Endothelial cell of umbilical vein (primary cell): ENCODE results near the gene WDPCP. TPM values are rescaled to one million over a fixed set of nuclear protein-coding genes. Genes with fewer than 3 reads are reported as not detected.

Experiments
- BruUV-seq: library from RNA; stranded (reverse); fragments of 400-500 nt; replicated peaks from 2 replicates; lab custom pipeline; 2021; lab: Mats Ljungman, UMichigan
- CTCF ChIA-PET: fragments of 300-600, 350-600 bp; sonication (Branson Sonifier 250); formaldehyde crosslinking; loops from one replicate; lab custom pipeline; 2021; ENCODE audit warnings: antibody characterized with exemption, inconsistent platforms; lab: Charles Lee
- POLR2A ChIA-PET: fragments of 300-600, 350-600 bp; sonication (Branson Sonifier 250); formaldehyde crosslinking; loops from one replicate; lab custom pipeline; 2021; ENCODE audit warnings: antibody characterized with exemption, inconsistent platforms; lab: Charles Lee
- DNase-seq: peaks from one replicate; pipeline ENCODE4 v3.0.0-alpha.2; 2011; ENCODE audit warnings: low read depth, low spot score
- FAIRE-seq: peaks from 2 replicates; lab custom pipeline; 2011; peaks lifted over from hg19 to GRCh38; lab: Jason Lieb, UNC
- H2AFZ ChIP-seq: 2 replicates; pipeline ENCODE4 v1.6.0; 2012; ENCODE audit warnings: low read depth, low read length, control low read depth, inconsistent platforms
- H3K27ac ChIP-seq: 2 replicates; pipeline ENCODE4 v1.5.1; 2011; ENCODE audit warnings: low read depth, mild to moderate bottlenecking, control low read depth, low read length, moderate library complexity; ENCODE audit not compliant: insufficient read depth
- H3K27me3 ChIP-seq, 2 experiments: 2 replicates each; pipeline versions ENCODE4 v1.6.0 to v1.6.1; 2011; ENCODE audit warnings: low read length in 2 of 2, mixed read lengths in 1 of 2; ENCODE audit not compliant: control insufficient read depth in 2 of 2, insufficient read depth in 2 of 2
- H3K36me3 ChIP-seq, 2 experiments: 2 replicates in 1 of 2; 3 replicates in 1 of 2; pipeline ENCODE4 v1.5.1; 2011; ENCODE audit warnings: low read length in 2 of 2, mild to moderate bottlenecking in 1 of 2, moderate library complexity in 1 of 2; ENCODE audit not compliant: control insufficient read depth in 2 of 2, insufficient read depth in 2 of 2; ENCODE audit errors: extremely low read depth in 1 of 2
- H3K4me1 ChIP-seq: 3 replicates; pipeline ENCODE4 v1.5.1; 2011; ENCODE audit warnings: mild to moderate bottlenecking, low read length; ENCODE audit not compliant: control insufficient read depth, insufficient read depth; ENCODE audit errors: extremely low read depth
- H3K4me2 ChIP-seq: 2 replicates; pipeline ENCODE4 v1.6.1; 2011; ENCODE audit warnings: low read length, control low read depth, mixed read lengths; ENCODE audit not compliant: insufficient read depth
- H3K4me3 ChIP-seq, 3 experiments: fragments of 200-600 bp in 1 of 3; sonication (generic), shearing (Covaris generic) in 1 of 3; replicated peaks in 1 of 3; 2 replicates each; pipeline ENCODE4 v1.5.1; 2011 to 2016; ENCODE audit warnings: control low read depth in 3 of 3, low read length in 3 of 3, mild to moderate bottlenecking in 2 of 3, inconsistent platforms in 1 of 3, low read depth in 1 of 3, moderate library complexity in 1 of 3; ENCODE audit not compliant: insufficient read depth in 1 of 3
- H3K79me2 ChIP-seq: 2 replicates; pipeline ENCODE4 v1.6.0; 2012; ENCODE audit warnings: low read length, inconsistent platforms; ENCODE audit not compliant: control insufficient read depth, insufficient read depth
- H3K9ac ChIP-seq: replicated peaks from 2 replicates; pipeline ENCODE3; 2011; ENCODE audit warnings: low read length, control low read depth; ENCODE audit not compliant: insufficient read depth; ENCODE audit errors: extremely low read depth
- H3K9me1 ChIP-seq: replicated peaks from 3 replicates; pipeline ENCODE4 v1.6.0; 2011; ENCODE audit warnings: mild to moderate bottlenecking, low read length; ENCODE audit not compliant: control insufficient read depth, insufficient read depth; ENCODE audit errors: extremely low read depth
- H3K9me3 ChIP-seq: replicated peaks from 2 replicates; pipeline ENCODE4 v1.5.1; 2012; ENCODE audit warnings: low read length, inconsistent platforms; ENCODE audit not compliant: control insufficient read depth, insufficient read depth
- H4K20me1 ChIP-seq: replicated peaks from 2 replicates; pipeline ENCODE3; 2011; ENCODE audit warnings: mild to moderate bottlenecking, low read length; ENCODE audit not compliant: control insufficient read depth, insufficient read depth; ENCODE audit errors: extremely low read depth
- EZH2 ChIP-seq: IDR thresholded peaks from 2 replicates; pipeline ENCODE4 v1.6.1; 2012; ENCODE audit warnings: borderline replicate concordance, low read depth, mild to moderate bottlenecking, moderate library complexity, low read length, inconsistent platforms; ENCODE audit not compliant: severe bottlenecking
- FOS ChIP-seq: IDR thresholded peaks from 2 replicates; pipeline ENCODE4 v1.6.1; 2011; ENCODE audit warnings: mild to moderate bottlenecking, low read length, moderate library complexity, borderline replicate concordance; ENCODE audit not compliant: insufficient read depth
- GATA2 ChIP-seq: IDR thresholded peaks from 2 replicates; pipeline ENCODE4 v1.7.0; 2011; ENCODE audit warnings: low read depth, mild to moderate bottlenecking, moderate library complexity, mixed read lengths, low read length; ENCODE audit not compliant: insufficient read length, insufficient read depth
- JUN ChIP-seq: IDR thresholded peaks from 2 replicates; pipeline ENCODE4 v1.6.1; 2011; ENCODE audit warnings: borderline replicate concordance, low read depth; ENCODE audit not compliant: insufficient read length, insufficient read depth
- MYC ChIP-seq: IDR thresholded peaks from one replicate; pipeline ENCODE4 v1.6.1; 2011; ENCODE audit warnings: mild to moderate bottlenecking, low read depth, low read length
- POLR2A ChIP-seq: IDR thresholded peaks from 2 replicates; pipeline ENCODE4 v1.6.1; 2012; ENCODE audit warnings: low read depth, mild to moderate bottlenecking, control low read depth, low read length
- POLR2AphosphoS5 ChIP-seq: IDR thresholded peaks from 2 replicates; pipeline ENCODE4 v1.6.1; 2012; ENCODE audit warnings: low read depth, mild to moderate bottlenecking, control low read depth, low read length, moderate library complexity; ENCODE audit not compliant: insufficient read depth
- dilution Hi-C: fragments of 300-500 bp; cut with MboI; formaldehyde crosslinking; loops from one replicate; pipeline ENCODE4 v1.15.0; 2019; ENCODE audit warnings: low sequenced_read_pairs; ENCODE audit not compliant: extremely low pct_ligation_motif_present
- intact Hi-C: fragments of 100-400 bp; cut with micrococcal nuclease; formaldehyde crosslinking; loops from one replicate; pipeline ENCODE4 v1.10.0; 2022
- polyA plus RNA-seq, 4 experiments: library from polyadenylated mRNA; depleted of rRNA in 3 of 4; stranded (reverse) in 3 of 4; unstranded in 1 of 4; fragments of >200 nt; gene quantifications; 2 replicates each; pipeline versions ENCODE4 v1.2.1 to v1.2.3, GENCODE V29; 2011 to 2012; ENCODE audit warnings: missing spikeins in 1 of 4
- total RNA-seq: library from RNA; stranded (reverse); gene quantifications from 2 replicates; pipeline ENCODE4 v1.2.3, GENCODE V29; 2021
- TF ChIP-seq, protein P1 (sequence below): IDR thresholded peaks from 2 replicates; pipeline ENCODE4 v1.6.1; 2011; ENCODE audit not compliant: insufficient read depth, insufficient read length
- TF ChIP-seq, protein P2 (sequence below), 2 donors: IDR thresholded peaks; 1 replicate in 1 of 2; 2 replicates in 1 of 2; pipeline ENCODE4 v1.5.1; 2011; ENCODE audit warnings: low read length in 2 of 2, mild to moderate bottlenecking in 2 of 2, moderate library complexity in 2 of 2, control low read depth in 1 of 2, inconsistent platforms in 1 of 2, low read depth in 1 of 2; ENCODE audit not compliant: insufficient read depth in 1 of 2; ENCODE audit errors: extremely low read depth in 1 of 2

Gene WDPCP
- total and polyA plus RNA-seq, 2 donors (not counting 3 experiments of a cell fraction or from before 2014, with no cell fraction given), result 4.0 to 8.8 TPM

DNA sequence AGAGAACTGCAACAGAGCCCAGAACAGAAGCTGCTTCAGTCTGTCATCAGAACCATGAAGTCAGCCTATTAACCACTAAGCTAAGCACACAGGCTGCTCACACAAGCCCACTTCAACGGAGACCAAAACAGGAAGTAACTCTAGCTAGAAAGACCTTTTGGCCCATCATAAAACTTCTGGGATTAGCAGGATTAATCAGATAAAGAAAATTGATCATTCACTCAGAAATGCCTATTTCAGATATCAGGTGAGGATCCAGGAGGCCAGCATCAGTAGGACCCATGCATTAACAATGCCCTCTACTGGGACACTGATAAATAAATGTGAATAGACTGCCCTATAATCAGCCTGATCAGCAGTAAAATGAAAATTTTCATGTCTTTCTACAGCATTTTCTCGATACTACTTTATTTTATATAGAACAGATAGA is 101.4 kb downstream of the WDPCP start:
- no peaks in the 10 kb centered on the region for H4K20me1 ChIP-seq
- H3K4me3 ChIP-seq, result no peak overlapping the region
- no peaks in the 10 kb centered on the region for H3K36me3 ChIP-seq
- no peaks in the 10 kb centered on the region for H3K79me2 ChIP-seq
- no peaks in the 10 kb centered on the region for H3K4me1 ChIP-seq
- H3K9me1 ChIP-seq, result no peaks in the 10 kb centered on the region
- TF ChIP-seq POLR2A, result no peak
- TF ChIP-seq FOS, result no peak
- TF ChIP-seq, protein P1, sequence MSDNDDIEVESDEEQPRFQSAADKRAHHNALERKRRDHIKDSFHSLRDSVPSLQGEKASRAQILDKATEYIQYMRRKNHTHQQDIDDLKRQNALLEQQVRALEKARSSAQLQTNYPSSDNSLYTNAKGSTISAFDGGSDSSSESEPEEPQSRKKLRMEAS, result no peak
- no peak for TF ChIP-seq GATA2
- no peak for TF ChIP-seq EZH2
- no peak for TF ChIP-seq JUN
- no peak for TF ChIP-seq POLR2AphosphoS5
- TF ChIP-seq MYC, result no peak
- TF ChIP-seq, protein P2, sequence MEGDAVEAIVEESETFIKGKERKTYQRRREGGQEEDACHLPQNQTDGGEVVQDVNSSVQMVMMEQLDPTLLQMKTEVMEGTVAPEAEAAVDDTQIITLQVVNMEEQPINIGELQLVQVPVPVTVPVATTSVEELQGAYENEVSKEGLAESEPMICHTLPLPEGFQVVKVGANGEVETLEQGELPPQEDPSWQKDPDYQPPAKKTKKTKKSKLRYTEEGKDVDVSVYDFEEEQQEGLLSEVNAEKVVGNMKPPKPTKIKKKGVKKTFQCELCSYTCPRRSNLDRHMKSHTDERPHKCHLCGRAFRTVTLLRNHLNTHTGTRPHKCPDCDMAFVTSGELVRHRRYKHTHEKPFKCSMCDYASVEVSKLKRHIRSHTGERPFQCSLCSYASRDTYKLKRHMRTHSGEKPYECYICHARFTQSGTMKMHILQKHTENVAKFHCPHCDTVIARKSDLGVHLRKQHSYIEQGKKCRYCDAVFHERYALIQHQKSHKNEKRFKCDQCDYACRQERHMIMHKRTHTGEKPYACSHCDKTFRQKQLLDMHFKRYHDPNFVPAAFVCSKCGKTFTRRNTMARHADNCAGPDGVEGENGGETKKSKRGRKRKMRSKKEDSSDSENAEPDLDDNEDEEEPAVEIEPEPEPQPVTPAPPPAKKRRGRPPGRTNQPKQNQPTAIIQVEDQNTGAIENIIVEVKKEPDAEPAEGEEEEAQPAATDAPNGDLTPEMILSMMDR (IDR thresholded peaks at IDR 0.05; ENCODE audit: extremely low read depth in 1 of 2, insufficient read depth in 1 of 2, low read depth in 1 of 2, low read length in 2 of 2), result no peak
- ChIA-PET POLR2A (no interaction called here), CTCF (interaction anchor here (0.8 to 4.6 kb wide), 19 partner anchors 9 to 1030 kb away, joined by 3 to 42 read pairs (median 5); no protein-coding TSS in a partner anchor)
- H3K27ac ChIP-seq, result no peak overlapping the region
- H2AFZ ChIP-seq, result no peak overlapping the region
- FAIRE-seq (peak; percentile 12), DNase-seq (peak; percentile 6)
- intact Hi-C loops (loop anchor here (5.0 kb wide), 3 partner anchors 425 to 1030 kb away; no protein-coding TSS in a partner anchor), dilution Hi-C loops (no loop called here)
- BruUV-seq, result no TSS peak
- H3K4me2 ChIP-seq, result no peak overlapping the region
- no peak overlapping the region for H3K9ac ChIP-seq
- no peaks in the 10 kb centered on the region for H3K27me3 ChIP-seq
- no peaks in the 10 kb centered on the region for H3K9me3 ChIP-seq
